ENCODE data around the gene UTF1.

UTF1 gene

GRCh38 chr10:133230044-133230361, at the start of gene UTF1:
UTF1 (plus strand) TSS chr10:133230217; CDS start chr10:133230289, 72 bp downstream.
- no peak for DNase-seq (ENCODE audit: low read depth)

- no peak for DNase-seq (ENCODE audit: low read depth)
These were observed 48.9 kb upstream of the UTF1 start for GRCh38 chr10:133180965-133181639.

GRCh38 chr10:133182190-133182589, 47.8 kb upstream of the UTF1 start:
- DNase-seq (ENCODE audit: low read depth), result no peak

GRCh38 chr10:133182791-133183645, 47.0 kb upstream of the UTF1 start:
- no peak for DNase-seq (ENCODE audit: low read depth)

- no peak for DNase-seq (ENCODE audit: low read depth)
These were observed 46.2 kb upstream of the UTF1 start for GRCh38 chr10:133183646-133184378.

- no peak for DNase-seq (ENCODE audit: low read depth)
These were observed 45.3 kb upstream of the UTF1 start for GRCh38 chr10:133184591-133185244.

- no peak for DNase-seq (ENCODE audit: low read depth)
These were observed 44.6 kb upstream of the UTF1 start for GRCh38 chr10:133185421-133185820.

- no peak for DNase-seq (ENCODE audit: low read depth)
These were observed 44.1 kb upstream of the UTF1 start for GRCh38 chr10:133185916-133186315.

GRCh38 chr10:133186416-133187090, 43.5 kb upstream of the UTF1 start:
- no peak for DNase-seq (ENCODE audit: low read depth)

- DNase-seq (ENCODE audit: low read depth), result no peak
These were observed 42.7 kb upstream of the UTF1 start for GRCh38 chr10:133187091-133187905.

GRCh38 chr10:133187906-133188681, 41.9 kb upstream of the UTF1 start:
- DNase-seq (ENCODE audit: low read depth), result no peak

- no peak for DNase-seq (ENCODE audit: low read depth)
These were observed 40.8 kb upstream of the UTF1 start for GRCh38 chr10:133189256-133189655.

- DNase-seq (ENCODE audit: low read depth), result no peak
These were observed 40.3 kb upstream of the UTF1 start for GRCh38 chr10:133189726-133190125.

GRCh38 chr10:133190225-133190624, 39.8 kb upstream of the UTF1 start:
- DNase-seq (ENCODE audit: low read depth), result no peak

- no peak for DNase-seq (ENCODE audit: low read depth)
These were observed 38.4 kb upstream of the UTF1 start for GRCh38 chr10:133191651-133192050.

- DNase-seq (ENCODE audit: low read depth), result no peak
These were observed 35.9 kb upstream of the UTF1 start for GRCh38 chr10:133194151-133194550.

- no peak for DNase-seq (ENCODE audit: low read depth)
These were observed 34.9 kb upstream of the UTF1 start for GRCh38 chr10:133195096-133195495.

GRCh38 chr10:133195611-133196010, 34.4 kb upstream of the UTF1 start:
- no peak for DNase-seq (ENCODE audit: low read depth)

GRCh38 chr10:133196221-133196915, 33.6 kb upstream of the UTF1 start:
- DNase-seq (ENCODE audit: low read depth), result no peak
